A673 (cell line): ENCODE data around the gene ATP6V0C. TPM values are rescaled to one million over a fixed set of nuclear protein-coding genes. Genes with fewer than 3 reads are reported as not detected.
"Not testable (repeated sequence)": the region's sequence is repeated elsewhere in the genome, so short reads cannot be mapped to it uniquely, and the experiment has no call there.

Experiments
- BruUV-seq: library from RNA; stranded (reverse); fragments of 400-500 nt; replicated peaks from 2 replicates; lab custom pipeline; 2021; lab: Mats Ljungman, UMichigan
- CTCF ChIA-PET: fragments of 300-600 bp; sonication (Branson Sonifier 250); formaldehyde crosslinking; loops from one replicate; lab custom pipeline; 2022; ENCODE audit warnings: antibody characterized with exemption; lab: Charles Lee
- POLR2A ChIA-PET: fragments of 300-600 bp; sonication (Branson Sonifier 250); formaldehyde crosslinking; loops from one replicate; lab custom pipeline; 2022; ENCODE audit warnings: antibody characterized with exemption; ENCODE audit not compliant: low non-redundant PET; lab: Charles Lee
- DNase-seq: peaks from one replicate; pipeline ENCODE4 v3.0.0-alpha.2; 2015; ENCODE audit warnings: low spot score
- H3K27ac ChIP-seq: fragments of 200-600 bp; sonication (generic); 2 replicates; pipeline ENCODE4 v1.5.1; 2016; ENCODE audit warnings: mixed run types, low read depth, mild to moderate bottlenecking, mixed read lengths, antibody characterized with exemption, low read length; ENCODE audit not compliant: poor library complexity, severe bottlenecking
- H3K27me3 ChIP-seq: fragments of 200-600 bp; sonication (generic); replicated peaks from 2 replicates; pipeline ENCODE4 v1.6.1; 2017; ENCODE audit warnings: mixed run types, low read depth, mild to moderate bottlenecking, mixed read lengths, antibody characterized with exemption, low read length; ENCODE audit not compliant: insufficient read depth, poor library complexity
- H3K36me3 ChIP-seq: fragments of 200-600 bp; sonication (generic); 2 replicates; pipeline ENCODE4 v1.6.1; 2016; ENCODE audit warnings: mixed run types, mild to moderate bottlenecking, mixed read lengths, antibody characterized with exemption, low read length; ENCODE audit not compliant: insufficient read depth, poor library complexity, severe bottlenecking
- H3K4me1 ChIP-seq: fragments of 200-600 bp; sonication (generic); 2 replicates; pipeline ENCODE4 v1.6.1; 2017; ENCODE audit warnings: mixed run types, mild to moderate bottlenecking, mixed read lengths, antibody characterized with exemption, low read length; ENCODE audit not compliant: insufficient read depth, poor library complexity, severe bottlenecking
- H3K4me3 ChIP-seq: fragments of 200-600 bp; sonication (generic); 2 replicates; pipeline ENCODE4 v1.5.1; 2016; ENCODE audit warnings: low read depth, mixed run types, mild to moderate bottlenecking, mixed read lengths, low read length; ENCODE audit not compliant: poor library complexity, severe bottlenecking
- H3K9me3 ChIP-seq: fragments of 200-600 bp; sonication (generic); 2 replicates; pipeline ENCODE4 v1.6.1; 2016; ENCODE audit warnings: mixed run types, low read depth, mild to moderate bottlenecking, mixed read lengths, antibody characterized with exemption, low read length; ENCODE audit not compliant: poor library complexity, severe bottlenecking
- CTCF ChIP-seq: fragments of 300-800, 200-600 bp; sonication (generic); conservative IDR thresholded peaks from 2 replicates; pipeline ENCODE4 v1.5.1; 2017; ENCODE audit warnings: low read depth, mild to moderate bottlenecking, antibody characterized with exemption, low read length, moderate library complexity, mixed read lengths
- EZH2 ChIP-seq: fragments of 200-600 bp; sonication (generic); IDR thresholded peaks from 2 replicates; pipeline ENCODE4 v1.6.1; 2017; ENCODE audit warnings: borderline replicate concordance, low read depth, mild to moderate bottlenecking, mixed read lengths, antibody characterized with exemption, low read length; ENCODE audit not compliant: poor library complexity, severe bottlenecking
- intact Hi-C: fragments of 100-400 bp; cut with micrococcal nuclease; formaldehyde crosslinking; loops from one replicate; pipeline ENCODE4 v1.10.0; 2022; ENCODE audit not compliant: unreplicated experiment
- total RNA-seq: library from RNA; stranded (reverse); gene quantifications from 2 replicates; pipeline ENCODE4 v1.2.3, GENCODE V29; 2021

The ATP6V0C gene
- total RNA-seq, 1 experiment from 2014 or later = 252 TPM

- intact Hi-C loops = no loop called here
- DNase-seq = peak; percentile 98
- no TSS peak for BruUV-seq
- Histone ChIP-seq H3K4me3 (peak overlapping the region; percentile 61), H3K36me3 (peaks cover 10% of the 10 kb centered on the region), H3K27ac (peak overlapping the region; percentile 83), H3K4me1 (peaks cover 5% of the 10 kb centered on the region), H3K9me3 (no peaks in the 10 kb centered on the region), H3K27me3 (no peaks in the 10 kb centered on the region)
- POLR2A ChIA-PET = interaction anchor here (0.7 kb wide), 1 partner anchor 206 kb away, joined by 11 read pairs; no protein-coding TSS in a partner anchor
- CTCF ChIA-PET = no interaction called here
- TF ChIP-seq CTCF (no peak), EZH2 (no peak)
Observed at GRCh38 chr16:2531696-2532493, 18.1 kb downstream of the ATP6V0C start.

GRCh38 chr16:2532494-2533141 lies 18.9 kb downstream of the ATP6V0C start:
- Histone ChIP-seq H3K4me1 (peaks cover 5% of the 10 kb centered on the region), H3K27me3 (no peaks in the 10 kb centered on the region), H3K9me3 (no peaks in the 10 kb centered on the region), H3K27ac (peak overlapping the region; percentile 83), H3K36me3 (peaks cover 10% of the 10 kb centered on the region), H3K4me3 (peak overlapping the region; percentile 61)
- peak; percentile 71 for DNase-seq
- ChIA-PET CTCF (no interaction called here), POLR2A (no interaction called here)
- no TSS peak for BruUV-seq
- intact Hi-C loops = no loop called here
- TF ChIP-seq CTCF = no peak

DNA sequence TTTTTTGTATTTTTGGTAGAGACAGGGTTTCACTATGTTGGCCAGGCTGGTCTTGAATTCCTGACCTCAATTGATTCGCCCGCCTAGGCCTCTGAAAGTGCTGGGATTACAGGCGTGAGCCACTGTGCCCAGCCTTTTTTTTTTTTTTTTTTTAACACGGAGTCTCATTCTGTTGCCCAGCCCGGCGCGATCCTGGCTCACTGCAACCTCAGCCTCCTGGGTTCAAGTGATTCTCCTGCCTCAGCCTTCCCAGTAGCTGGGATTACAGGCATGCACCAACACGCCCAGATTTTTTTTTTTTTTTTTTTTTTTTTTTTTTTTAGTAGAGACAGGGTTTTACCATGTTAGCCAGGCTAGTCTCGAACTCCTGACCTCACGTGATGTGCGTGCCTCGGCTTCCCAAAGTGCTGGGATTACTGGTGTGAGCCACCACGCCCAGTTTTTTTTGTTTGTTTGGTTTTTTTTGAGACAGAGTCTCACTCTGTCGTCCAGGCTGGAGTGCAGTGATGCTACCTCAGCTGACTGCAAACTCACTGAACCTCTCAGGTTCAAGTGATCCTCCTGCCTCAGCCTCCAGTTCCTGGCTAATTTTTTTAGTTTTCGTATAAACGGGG lies 19.5 kb downstream of the ATP6V0C start:
- H3K4me1 ChIP-seq, H3K36me3 ChIP-seq, intact Hi-C loops, BruUV-seq, H3K27me3 ChIP-seq, DNase-seq, H3K9me3 ChIP-seq, POLR2A ChIA-PET, CTCF ChIA-PET: not testable (repeated sequence)
- peak overlapping the region; percentile 61 for H3K4me3 ChIP-seq
- H3K27ac ChIP-seq = peak overlapping the region; percentile 83
